ENCODE data around the gene GDF10.

GDF10 gene

DNA sequence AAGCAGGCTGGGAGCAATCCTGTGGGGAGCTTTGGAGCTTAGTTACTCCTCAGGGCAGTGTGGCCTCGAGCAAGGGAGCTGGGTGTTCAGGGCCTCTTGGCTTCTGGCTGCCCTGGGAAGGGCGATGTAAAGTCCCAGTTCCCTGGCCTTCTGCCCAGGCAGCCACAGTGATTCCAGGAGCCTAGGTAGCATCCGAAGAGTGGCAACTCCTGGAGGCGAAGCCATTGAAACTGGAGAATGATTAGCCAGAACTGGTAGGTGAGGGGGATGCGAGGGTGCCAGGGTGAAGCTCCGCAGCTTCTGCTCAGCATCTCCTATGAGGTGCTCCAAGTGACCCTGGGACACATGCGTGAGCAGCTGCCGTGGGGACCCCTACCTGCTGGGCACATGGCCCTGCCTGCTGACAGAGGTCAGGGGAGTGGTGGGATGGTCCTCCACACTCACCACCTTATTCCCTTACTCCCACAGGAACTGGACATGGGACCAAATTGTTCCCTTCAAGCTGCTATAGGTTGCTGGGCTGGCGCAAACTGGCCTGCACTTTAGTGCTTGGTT lies 14.5 kb downstream of the GDF10 start:
- DNase-seq (ENCODE audit: low read depth), result no peak

DNA sequence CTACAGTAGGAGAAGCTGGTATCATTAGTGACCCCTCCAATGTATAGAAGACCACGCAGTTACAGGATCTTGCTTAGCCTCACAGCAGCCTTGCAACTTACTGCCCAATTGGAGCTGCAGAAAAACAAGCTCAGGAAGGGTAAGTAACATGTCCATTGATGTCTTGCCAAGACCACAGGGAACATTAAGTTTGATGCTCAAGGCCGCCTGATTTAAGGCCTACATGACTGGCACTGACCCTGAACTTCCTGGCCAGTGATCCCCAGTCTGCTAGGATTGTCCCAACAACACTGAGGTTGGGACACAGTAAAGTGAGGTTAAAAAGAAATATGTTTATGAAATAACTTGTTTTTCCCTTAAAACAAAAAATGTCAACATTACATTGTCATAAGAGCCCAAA lies 15.4 kb downstream of the GDF10 start:
- DNase-seq (ENCODE audit: low read depth), result no peak

DNA sequence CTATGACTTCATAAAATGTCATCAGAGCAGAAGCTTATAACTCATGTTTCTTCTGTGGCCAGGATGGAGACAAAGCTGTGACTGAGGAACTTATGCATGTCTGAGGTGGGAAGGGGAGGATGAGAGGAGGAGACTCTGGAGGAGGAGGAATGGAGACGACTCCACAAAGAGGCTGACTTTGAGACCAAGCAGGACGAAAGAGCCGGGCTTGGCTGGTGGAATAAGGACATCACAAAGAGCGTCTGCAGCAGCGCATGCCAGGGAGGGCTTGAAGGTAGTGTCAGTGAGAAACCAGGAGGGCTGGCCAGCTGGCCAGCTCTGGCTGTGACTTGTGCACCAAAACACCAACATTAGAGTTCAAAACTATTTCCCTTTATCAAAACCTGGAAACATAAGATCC lies 16.1 kb downstream of the GDF10 start:
- DNase-seq (ENCODE audit: low read depth), result no peak

DNA sequence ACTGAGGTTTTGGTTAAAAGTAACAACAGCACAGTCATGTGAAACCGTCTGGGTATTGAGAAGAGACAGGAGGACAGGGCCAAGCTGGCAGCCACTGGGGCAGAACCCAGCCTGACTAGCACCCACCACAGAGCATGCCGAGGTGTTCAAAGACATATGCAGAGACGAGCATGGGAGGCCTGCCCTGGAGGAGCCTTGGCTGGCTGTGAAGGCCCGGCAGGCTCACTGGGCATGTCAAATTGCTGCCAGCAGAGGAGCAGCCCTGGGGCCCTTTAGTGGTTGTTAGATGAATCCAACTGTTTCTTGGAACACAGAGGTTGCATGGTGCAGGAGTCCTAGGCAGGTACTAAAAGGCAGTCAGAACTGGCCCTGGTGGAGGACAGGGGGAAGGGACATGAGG lies 17.3 kb downstream of the GDF10 start:
- no peak for DNase-seq (ENCODE audit: low read depth)

DNA sequence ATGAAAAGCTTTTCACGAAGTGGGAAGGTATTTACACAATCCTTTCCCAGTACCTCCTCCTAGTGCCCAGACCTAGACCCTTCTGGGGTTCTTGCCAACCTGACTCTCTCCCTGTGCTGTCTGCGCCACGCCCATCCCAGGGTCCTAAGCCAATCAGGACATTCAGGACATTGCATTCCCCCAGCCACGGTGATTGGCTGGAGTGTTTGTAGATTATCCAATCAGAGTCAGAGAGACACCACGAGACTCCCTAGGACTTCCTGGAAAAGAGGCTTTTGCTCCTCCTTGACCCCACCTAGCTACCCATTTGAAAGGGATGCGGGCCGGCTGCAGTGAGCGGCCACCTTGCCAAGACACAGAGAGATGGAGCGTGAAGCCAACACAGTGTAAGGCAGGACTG lies 18.7 kb downstream of the GDF10 start:
- DNase-seq (ENCODE audit: low read depth), result no peak

DNA sequence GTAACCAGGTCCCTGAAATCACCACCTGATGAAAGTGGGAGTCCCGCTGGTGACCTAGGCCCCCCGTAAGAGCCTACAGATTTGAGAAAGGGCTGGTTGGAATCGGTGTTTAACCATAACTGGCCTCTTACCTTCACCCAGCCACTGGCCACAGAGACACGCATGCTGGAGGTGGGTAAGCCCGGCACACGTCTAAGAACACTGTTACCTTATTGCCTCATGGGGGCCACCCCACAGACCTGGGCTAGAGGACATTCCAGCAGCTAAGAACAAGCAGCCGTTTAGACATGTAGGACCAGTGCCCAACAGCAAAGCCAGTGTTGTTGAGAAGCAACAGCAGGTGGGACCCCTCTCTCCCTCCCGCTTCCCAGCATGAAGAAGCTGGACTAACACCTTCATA lies 19.8 kb downstream of the GDF10 start:
- DNase-seq (ENCODE audit: low read depth), result no peak

DNA sequence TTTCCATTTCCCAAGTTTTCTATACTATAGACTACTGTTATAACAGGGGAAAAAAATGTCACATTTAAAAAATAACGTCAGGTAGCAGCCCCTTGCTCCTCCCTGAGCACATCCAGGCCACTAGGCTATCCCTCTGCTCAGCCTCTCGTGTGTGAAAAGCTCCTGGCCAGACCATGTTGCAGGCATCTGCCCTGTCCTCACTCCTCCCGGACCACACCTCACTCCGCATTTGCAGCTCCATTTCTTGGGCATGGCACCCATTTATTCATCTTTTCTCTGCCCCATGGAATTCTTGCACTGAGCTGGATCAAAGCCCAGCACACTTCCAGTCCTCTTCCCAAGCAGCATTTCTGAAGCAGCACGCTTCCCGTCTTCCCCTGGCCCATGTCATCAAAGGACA lies 20.8 kb downstream of the GDF10 start:
- no peak for DNase-seq (ENCODE audit: low read depth)

DNA sequence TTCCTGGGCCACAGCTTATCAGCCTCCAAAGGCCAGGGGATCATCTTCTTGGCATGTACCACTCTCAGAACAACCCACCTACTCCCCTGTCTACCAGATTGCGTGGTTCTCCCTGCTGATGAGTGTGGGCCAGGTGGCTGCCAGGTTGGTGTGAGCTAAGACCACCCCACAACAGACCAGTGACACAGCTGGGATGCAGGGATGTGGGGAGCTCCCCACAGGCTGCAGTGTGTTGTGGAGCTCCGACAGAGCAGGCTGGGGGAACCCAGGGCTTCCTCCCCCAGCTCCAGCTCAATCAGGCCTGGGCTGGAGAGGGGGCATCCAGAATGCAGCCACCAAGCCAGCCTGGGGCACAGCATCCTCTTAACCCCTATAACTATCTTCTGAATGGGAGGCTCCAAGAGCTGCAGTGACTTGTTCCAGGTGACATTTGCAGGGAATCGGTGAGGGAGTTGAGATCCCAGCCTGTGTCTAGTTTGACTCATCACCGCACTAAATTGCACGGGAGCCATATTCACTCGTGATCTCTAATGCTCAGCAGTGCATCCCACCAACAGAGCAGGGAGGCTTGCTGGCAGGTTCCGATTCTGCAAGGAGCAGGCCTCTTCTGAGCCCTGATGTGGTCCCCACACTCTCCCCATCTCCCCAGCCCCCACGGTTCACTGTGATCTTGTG lies 21.7 kb downstream of the GDF10 start:
- DNase-seq (ENCODE audit: low read depth), result no peak

DNA sequence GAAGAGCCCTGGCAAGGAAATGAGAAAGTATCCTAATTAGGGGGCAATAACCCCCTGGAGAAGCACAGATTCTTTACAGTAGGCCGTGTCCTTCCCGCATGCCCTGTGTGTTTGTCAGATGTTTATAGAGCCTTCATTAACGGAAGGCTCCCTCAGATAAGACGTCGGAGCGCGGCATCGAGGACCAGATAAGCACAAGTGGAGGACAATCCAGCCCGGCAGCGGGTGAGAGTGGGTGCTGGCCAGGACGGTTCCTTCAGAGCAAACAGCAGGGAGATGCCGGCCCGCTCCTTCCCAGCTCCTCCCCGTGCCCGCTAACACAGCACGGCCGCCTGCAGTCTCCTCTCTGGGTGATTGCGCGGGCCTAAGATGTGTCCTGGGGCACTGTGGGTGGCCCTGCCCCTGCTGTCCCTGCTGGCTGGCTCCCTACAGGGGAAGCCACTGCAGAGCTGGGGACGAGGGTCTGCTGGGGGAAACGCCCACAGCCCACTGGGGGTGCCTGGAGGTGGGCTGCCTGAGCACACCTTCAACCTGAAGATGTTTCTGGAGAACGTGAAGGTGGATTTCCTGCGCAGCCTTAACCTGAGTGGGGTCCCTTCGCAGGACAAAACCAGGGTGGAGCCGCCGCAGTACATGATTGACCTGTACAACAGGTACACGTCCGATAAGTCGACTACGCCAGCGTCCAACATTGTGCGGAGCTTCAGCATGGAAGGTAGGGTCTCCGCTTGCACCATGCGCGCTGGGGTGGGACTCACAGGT lies 22.5 kb downstream of the GDF10 start, which contains the start of gene GDF2:
Gene GDF2, plus strand, starts transcription at position 155 of the 762 bp plus-strand sequence. Its CDS starts 215 bp downstream, at position 370.
- no peak for DNase-seq (ENCODE audit: low read depth)

DNA sequence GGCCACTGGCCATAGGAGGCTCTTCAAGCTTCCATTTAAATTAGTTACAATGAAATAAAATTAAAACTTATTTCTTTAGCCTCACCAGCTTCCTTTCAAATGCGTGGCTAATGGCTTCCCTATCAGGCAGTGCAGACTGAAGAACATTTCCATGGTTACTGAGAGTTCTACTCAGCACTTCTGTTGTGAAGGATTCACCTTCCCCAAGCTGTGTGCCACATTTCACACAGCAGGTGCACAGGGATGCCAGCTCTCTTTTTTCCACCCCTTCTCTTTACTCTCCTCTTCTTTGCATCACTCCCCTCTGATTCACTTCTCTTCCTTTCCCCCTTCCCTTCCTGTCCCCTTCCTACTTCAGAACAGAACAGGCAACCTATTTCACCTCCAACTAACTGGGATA lies 23.1 kb downstream of the GDF10 start:
- no peak for DNase-seq (ENCODE audit: low read depth)

DNA sequence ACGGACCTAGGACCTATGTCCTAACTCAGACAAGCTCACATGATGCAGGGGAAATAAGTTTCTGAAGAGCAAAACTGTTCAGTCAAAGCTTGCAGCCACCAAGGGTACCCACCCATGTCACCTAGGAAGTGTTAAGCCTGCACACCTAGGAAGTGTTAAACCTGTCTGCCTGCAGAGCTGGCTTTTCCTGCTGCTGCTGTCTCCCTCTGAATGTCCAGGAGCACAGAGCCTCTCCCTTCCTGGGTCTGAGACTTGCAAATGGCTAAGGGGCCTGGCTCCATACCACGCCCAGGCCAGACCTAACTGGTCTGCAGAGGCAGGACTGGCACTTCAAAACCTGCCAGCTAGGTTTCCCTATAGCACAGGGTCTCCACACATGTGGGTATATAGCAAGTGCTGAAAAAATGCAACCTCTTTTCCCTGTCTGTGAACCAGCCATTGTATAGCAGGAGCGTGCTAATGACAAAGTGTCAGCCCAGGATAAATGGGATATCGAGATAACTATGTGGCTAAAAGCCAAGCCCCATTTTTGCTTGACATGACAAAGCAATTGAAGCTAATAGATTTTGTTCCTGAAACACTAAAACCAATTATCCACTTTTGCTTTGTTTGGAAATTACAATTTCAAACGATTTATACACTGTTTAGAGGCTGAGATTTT lies 23.8 kb downstream of the GDF10 start:
- no peak for DNase-seq (ENCODE audit: low read depth)

DNA sequence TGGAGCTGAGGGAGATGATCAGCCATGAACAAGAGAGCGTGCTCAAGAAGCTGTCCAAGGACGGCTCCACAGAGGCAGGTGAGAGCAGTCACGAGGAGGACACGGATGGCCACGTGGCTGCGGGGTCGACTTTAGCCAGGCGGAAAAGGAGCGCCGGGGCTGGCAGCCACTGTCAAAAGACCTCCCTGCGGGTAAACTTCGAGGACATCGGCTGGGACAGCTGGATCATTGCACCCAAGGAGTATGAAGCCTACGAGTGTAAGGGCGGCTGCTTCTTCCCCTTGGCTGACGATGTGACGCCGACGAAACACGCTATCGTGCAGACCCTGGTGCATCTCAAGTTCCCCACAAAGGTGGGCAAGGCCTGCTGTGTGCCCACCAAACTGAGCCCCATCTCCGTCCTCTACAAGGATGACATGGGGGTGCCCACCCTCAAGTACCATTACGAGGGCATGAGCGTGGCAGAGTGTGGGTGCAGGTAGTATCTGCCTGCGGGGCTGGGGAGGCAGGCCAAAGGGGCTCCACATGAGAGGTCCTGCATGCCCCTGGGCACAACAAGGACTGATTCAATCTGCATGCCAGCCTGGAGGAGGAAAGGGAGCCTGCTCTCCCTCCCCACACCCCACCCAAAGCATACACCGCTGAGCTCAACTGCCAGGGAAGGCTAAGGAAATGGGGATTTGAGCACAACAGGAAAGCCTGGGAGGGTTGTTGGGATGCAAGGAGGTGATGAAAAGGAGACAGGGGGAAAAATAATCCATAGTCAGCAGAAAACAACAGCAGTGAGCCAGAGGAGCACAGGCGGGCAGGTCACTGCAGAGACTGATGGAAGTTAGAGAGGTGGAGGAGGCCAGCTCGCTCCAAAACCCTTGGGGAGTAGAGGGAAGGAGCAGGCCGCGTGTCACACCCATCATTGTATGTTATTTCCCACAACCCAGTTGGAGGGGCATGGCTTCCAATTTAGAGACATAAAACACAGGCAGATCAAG lies 25.6 kb downstream of the GDF10 start:
- no peak for DNase-seq (ENCODE audit: low read depth)

DNA sequence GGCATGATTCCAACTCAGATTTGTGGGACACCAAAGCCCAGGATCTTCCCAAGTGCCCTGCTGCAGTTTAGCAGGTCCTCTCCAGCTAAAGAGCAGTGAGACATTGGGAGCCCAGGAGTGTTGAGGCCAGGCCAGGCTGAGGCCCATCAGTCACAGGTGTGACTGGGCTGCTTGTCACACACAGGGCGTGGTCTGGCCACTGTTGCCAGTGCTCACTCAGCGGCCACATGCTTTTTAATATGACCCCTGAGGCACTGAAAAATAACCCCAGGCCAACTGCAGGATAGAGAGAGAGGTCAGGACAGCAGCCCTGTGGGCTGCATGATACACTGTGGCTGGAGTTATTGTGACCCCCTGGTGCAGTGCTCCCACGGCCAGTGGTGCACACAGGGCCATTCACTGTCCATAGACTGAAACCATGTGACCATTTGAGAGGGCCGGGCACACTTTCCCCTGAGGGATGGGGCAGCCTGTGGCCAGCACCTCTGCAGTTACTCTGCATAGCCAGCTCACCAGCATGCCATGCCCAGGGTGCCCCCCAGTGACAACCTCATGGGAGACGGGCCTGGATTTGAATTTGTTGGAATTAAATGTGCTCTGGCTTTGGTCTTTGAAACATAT lies 26.4 kb downstream of the GDF10 start:
- DNase-seq (ENCODE audit: low read depth), result no peak

DNA sequence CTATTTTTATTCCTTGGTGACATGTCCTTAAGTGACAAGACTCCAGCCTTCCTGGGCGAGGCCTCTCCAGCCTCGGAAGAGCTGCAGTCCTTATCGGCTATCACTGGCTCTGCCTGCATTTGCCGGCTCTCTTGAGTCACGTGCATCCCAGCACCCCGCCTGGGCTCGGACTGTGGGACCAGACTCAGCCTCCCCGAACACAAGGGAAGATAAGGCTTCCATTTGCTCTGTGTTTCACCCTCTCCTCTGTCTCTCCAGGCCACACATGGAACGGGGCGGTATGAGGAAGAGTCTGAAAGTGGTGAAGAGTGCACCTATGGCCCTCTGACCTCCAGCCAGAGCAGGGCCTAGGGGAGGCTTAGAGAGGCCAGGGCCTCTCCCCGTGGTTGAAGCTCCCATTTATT lies 26.9 kb downstream of the GDF10 start:
- no peak for DNase-seq (ENCODE audit: low read depth)

DNA sequence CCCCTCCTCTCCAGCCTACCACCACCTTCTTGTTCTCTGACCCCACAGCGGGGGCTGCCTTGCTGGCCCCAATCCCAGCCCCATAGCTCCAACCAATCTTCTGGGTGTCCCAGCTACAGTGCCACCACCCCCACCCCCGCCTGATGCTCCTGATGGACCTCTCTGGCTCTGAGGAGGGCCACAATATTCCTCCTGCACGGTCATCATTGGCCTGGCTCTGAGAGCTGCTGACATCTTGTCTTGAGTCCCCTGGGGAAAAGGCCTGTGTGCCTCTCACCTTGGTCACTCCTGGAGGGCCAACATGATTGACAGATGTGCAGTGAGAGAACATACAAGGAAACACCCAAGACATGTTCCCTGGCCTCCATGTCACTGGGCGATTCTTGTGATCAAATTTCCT lies 29.9 kb downstream of the GDF10 start:
- no peak for DNase-seq (ENCODE audit: low read depth)

DNA sequence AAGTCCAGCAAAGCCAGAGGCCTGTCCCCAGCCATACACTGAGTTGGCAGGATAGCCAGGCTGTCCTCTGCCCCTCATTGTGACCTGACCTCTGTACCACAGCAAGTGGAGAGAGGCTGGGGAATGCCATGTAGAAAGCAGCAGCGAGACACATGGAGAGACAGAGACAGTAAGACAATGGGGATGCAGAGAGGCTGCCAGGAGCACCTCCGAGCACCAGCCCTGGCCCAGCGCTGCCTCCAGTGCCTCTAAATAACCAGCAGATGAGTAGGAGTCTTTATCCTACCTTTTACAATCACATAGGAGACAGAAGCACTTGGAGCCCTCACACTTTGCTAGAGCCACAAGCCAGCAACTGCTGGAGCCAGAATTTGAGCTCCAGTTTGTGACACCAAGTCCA lies 30.4 kb downstream of the GDF10 start:
- no peak for DNase-seq (ENCODE audit: low read depth)

DNA sequence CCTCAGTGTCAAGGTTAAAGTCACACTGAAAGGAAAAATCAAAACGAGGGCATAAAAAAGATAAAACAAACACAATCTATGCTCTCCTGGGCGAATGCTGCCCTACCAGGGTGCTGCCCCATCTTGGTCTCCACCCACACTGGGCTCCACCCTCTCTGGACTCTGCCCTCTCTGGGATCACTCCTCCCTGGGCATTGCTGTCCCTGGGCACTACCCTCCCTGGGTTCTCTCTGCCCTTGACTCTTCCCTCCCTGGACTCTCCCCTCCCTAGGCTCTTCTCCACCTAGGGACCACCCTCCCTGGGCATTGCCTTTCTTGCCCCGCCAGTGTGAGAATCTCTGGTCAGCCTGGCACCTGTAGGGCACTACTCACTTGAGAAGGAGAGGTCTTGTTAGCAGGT lies 30.8 kb downstream of the GDF10 start:
- no peak for DNase-seq (ENCODE audit: low read depth)

DNA sequence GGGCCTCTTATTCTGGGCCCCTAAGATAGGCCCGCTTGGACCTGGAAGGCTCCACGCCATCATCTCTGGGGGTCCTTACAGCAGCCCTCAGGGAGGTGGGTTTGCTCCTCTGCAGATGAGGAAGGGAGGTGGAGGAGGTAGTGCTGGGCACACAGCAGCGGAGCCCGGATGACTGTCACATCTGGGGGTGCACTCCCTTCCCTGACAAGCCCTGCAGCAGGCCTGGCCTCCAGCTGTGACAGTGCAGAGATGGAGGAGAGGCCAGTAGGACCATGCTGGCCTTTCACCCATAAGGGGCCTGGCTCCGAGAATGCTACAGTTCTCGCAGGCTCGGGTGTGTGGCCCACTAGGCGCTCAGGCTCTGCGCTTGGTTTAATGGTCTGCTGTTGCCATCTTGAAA lies 31.5 kb downstream of the GDF10 start:
- DNase-seq (ENCODE audit: low read depth), result no peak

DNA sequence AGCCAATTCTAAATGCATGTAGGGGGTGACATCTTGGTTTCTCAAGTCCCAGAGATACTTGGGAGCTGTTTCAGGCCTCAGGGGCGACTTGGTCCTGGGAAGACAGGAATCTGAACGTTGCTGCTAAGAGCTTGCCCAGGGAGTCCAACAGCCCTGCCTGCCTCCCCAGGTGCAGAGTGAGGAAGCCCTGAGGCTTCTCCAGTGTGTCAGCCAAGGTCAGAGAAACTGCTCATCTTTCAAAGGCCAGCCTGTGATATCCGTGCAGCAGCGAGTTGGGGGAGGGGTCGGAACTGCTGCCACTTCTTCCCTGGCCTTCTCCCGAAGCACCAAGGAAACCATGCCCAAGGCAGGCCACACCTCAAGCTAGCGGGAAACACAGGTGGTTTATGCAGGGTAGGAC lies 32.0 kb downstream of the GDF10 start:
- no peak for DNase-seq (ENCODE audit: low read depth)

DNA sequence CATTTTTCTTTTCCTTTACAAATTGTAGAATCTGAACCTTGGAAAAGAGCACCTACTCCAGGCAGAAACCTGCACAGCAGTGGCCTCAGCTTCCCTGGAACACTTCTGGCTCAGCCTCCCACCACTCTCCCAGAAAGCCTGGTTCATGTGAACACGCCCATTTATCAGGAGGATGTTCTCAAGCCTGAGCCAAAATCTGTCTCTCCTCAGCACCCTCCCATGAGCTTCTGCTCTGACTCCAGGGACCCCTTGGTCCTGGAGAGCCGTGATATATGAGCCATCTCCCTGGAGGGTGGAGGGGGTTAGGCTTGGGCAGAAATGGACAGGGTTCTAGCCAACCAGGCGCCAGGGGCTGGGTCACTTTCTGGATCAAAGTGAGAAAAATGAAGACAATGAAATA lies 32.4 kb downstream of the GDF10 start:
- no peak for DNase-seq (ENCODE audit: low read depth)

DNA sequence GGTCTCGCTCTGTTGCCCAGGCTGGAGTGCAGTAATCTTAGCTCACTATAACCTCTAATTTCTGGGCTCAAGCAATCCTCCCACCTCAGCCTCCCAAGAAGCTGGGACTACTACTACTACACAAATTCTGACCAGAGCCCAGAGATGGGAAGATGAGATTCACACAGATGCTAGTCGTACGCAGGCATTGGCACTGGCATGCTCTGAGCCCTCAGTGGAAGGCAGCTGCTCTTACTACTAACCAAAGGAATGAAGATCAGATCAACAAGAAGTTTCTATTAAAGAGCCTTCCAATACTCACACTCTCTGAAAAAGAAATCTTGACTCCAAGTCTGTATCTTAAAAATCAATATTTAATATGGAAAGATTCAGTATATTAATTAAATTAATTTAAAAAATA lies 32.9 kb downstream of the GDF10 start:
- DNase-seq (ENCODE audit: low read depth), result no peak

Measured in stimulated activated CD8-positive, alpha-beta memory T cell treated with anti-CD3 and anti-CD28 coated beads, Interleukin-12 subunit alpha, Interleukin-12 subunit beta, amount 100 ng/mL, for 1 hour (primary cell).